SK-N-MC (cell line): ENCODE data around the gene KRT71.

Experiments used
- EZH2 ChIP-seq: fragments of 200-600 bp; sonication (generic); IDR thresholded peaks from one replicate; pipeline ENCODE4 v1.6.1; 2017; ENCODE audit warnings: antibody characterized with exemption
- FOXP2 ChIP-seq: optimal IDR thresholded peaks from 2 replicates; pipeline ENCODE3; 2011; ENCODE audit warnings: mild to moderate bottlenecking, moderate library complexity; ENCODE audit not compliant: insufficient read depth; ENCODE audit errors: extremely low read length, control extremely low read depth
- POLR2AphosphoS5 ChIP-seq: IDR thresholded peaks from 2 replicates; pipeline ENCODE4 v1.6.1; 2012; ENCODE audit warnings: mild to moderate bottlenecking, low read depth, low read length, borderline replicate concordance

DNA sequence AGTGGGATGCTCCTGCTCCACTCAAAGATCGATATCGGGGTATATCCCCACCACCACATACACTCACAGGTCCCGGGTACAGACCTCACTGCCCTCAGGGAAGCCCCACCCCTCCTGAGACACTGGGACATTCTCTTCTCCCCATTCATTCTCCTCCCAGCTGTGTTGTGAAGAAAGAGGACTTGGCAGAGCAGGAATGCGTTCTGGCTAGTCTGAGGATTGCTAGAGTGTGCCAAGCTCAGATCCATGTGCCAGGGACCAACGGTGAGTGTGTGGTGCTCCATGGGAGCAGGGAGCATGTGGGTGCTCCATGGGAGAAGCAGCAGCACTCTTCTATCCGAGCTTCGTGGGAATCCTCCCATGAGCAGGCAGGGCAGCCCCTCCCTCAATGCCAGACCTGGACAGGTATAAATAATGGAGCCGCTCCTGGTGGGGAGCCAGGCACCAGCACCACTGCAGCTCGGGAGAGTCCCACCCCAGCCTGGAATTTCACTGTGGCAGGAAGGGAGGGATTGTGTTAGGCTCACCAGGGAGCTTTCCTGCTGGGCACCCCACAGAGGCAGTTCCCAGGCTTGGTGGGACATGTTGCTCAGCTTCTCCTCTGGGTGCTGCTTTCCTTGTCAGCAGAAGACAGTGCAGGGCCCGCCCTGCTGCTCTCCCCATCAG, 30.5 kb downstream of the KRT71 start:
- TF ChIP-seq EZH2 (no peak), POLR2AphosphoS5 (no peak), FOXP2 (no peak)
